SK-N-SH treated with all-trans-retinoic acid at 6 μM for 48 hours (cell line): ENCODE data around the gene DTNB.

ENCODE experiments used
- ARNTL ChIP-seq: fragments of 450-650 bp; formaldehyde crosslinking; IDR thresholded peaks from 2 replicates; pipeline ENCODE4 v1.5.0; 2020; ENCODE audit warnings: low read depth, mild to moderate bottlenecking, moderate library complexity, borderline replicate concordance
- CSDC2 ChIP-seq: fragments of 250-450 bp; sonication (Bioruptor Pico); IDR thresholded peaks from 2 replicates; pipeline ENCODE4 v1.5.0; 2020; ENCODE audit warnings: mild to moderate bottlenecking, moderate library complexity
- CSRNP3 ChIP-seq: fragments of 250-450 bp; sonication (Bioruptor Pico); IDR thresholded peaks from 2 replicates; pipeline ENCODE4 v1.5.1; 2021; ENCODE audit warnings: mild to moderate bottlenecking, moderate library complexity
- GLIS3 ChIP-seq: fragments of 250-450 bp; sonication (Bioruptor Pico); IDR thresholded peaks from 2 replicates; pipeline ENCODE4 v1.5.0; 2020; ENCODE audit warnings: mild to moderate bottlenecking, moderate library complexity
- ISL1 ChIP-seq: fragments of 250-450 bp; sonication (Bioruptor Pico); IDR thresholded peaks from 2 replicates; pipeline ENCODE4 v2.1.2; 2022; ENCODE audit warnings: mild to moderate bottlenecking, moderate library complexity
- PATZ1 ChIP-seq: fragments of 250-450 bp; sonication (Bioruptor Pico); IDR thresholded peaks from 2 replicates; pipeline ENCODE4 v1.8.0; 2020; ENCODE audit warnings: mild to moderate bottlenecking, moderate library complexity, borderline replicate concordance
- PPARA ChIP-seq: fragments of 250-450 bp; sonication (Bioruptor Pico); IDR thresholded peaks from 2 replicates; pipeline ENCODE4 v1.5.0; 2020; ENCODE audit warnings: mild to moderate bottlenecking, borderline replicate concordance
- RARB ChIP-seq: fragments of 250-450 bp; sonication (Bioruptor Pico); IDR thresholded peaks from 2 replicates; pipeline ENCODE4 v1.8.0; 2021; ENCODE audit warnings: mild to moderate bottlenecking, moderate library complexity
- SNAI2 ChIP-seq: fragments of 250-450 bp; sonication (Bioruptor Pico); IDR thresholded peaks from 2 replicates; pipeline ENCODE4 v1.5.0; 2020; ENCODE audit warnings: mild to moderate bottlenecking, moderate library complexity
- TCF4 ChIP-seq: fragments of 250-450 bp; sonication (Bioruptor Pico); IDR thresholded peaks from 2 replicates; pipeline ENCODE4 v1.8.0; 2021; ENCODE audit warnings: mild to moderate bottlenecking, moderate library complexity, borderline replicate concordance
- TOX ChIP-seq: fragments of 250-450 bp; sonication (Bioruptor Pico); IDR thresholded peaks from 2 replicates; pipeline ENCODE4 v1.8.0; 2021; ENCODE audit warnings: mild to moderate bottlenecking, moderate library complexity, borderline replicate concordance
- ZC3H10 ChIP-seq: fragments of 250-450 bp; sonication (Bioruptor Pico); IDR thresholded peaks from 2 replicates; pipeline ENCODE4 v1.5.1; 2021; ENCODE audit warnings: mild to moderate bottlenecking, moderate library complexity
- ZFP3 ChIP-seq: fragments of 250-450 bp; sonication (Bioruptor Pico); IDR thresholded peaks from 2 replicates; pipeline ENCODE4 v1.5.0; 2020; ENCODE audit warnings: mild to moderate bottlenecking, moderate library complexity
- TF ChIP-seq, protein P1 (sequence below): fragments of 250-450 bp; sonication (Bioruptor Pico); IDR thresholded peaks from 2 replicates; pipeline ENCODE4 v1.5.0; 2020; ENCODE audit warnings: mild to moderate bottlenecking, moderate library complexity

- TF ChIP-seq ZFP3 (CRISPR knock-in tag) (no peak), CSDC2 (CRISPR knock-in tag) (no peak), PATZ1 (CRISPR knock-in tag) (no peak), CSRNP3 (CRISPR knock-in tag) (no peak), TOX (CRISPR knock-in tag) (no peak), ZC3H10 (CRISPR knock-in tag) (no peak), ARNTL (no peak), PPARA (CRISPR knock-in tag) (no peak), ISL1 (no peak), RARB (CRISPR knock-in tag) (no peak), GLIS3 (CRISPR knock-in tag) (no peak), TCF4 (CRISPR knock-in tag) (no peak), SNAI2 (CRISPR knock-in tag) (no peak)
- TF ChIP-seq, protein P1, sequence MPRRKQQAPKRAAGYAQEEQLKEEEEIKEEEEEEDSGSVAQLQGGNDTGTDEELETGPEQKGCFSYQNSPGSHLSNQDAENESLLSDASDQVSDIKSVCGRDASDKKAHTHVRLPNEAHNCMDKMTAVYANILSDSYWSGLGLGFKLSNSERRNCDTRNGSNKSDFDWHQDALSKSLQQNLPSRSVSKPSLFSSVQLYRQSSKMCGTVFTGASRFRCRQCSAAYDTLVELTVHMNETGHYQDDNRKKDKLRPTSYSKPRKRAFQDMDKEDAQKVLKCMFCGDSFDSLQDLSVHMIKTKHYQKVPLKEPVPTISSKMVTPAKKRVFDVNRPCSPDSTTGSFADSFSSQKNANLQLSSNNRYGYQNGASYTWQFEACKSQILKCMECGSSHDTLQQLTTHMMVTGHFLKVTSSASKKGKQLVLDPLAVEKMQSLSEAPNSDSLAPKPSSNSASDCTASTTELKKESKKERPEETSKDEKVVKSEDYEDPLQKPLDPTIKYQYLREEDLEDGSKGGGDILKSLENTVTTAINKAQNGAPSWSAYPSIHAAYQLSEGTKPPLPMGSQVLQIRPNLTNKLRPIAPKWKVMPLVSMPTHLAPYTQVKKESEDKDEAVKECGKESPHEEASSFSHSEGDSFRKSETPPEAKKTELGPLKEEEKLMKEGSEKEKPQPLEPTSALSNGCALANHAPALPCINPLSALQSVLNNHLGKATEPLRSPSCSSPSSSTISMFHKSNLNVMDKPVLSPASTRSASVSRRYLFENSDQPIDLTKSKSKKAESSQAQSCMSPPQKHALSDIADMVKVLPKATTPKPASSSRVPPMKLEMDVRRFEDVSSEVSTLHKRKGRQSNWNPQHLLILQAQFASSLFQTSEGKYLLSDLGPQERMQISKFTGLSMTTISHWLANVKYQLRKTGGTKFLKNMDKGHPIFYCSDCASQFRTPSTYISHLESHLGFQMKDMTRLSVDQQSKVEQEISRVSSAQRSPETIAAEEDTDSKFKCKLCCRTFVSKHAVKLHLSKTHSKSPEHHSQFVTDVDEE (CRISPR knock-in tag), result no peak
Measured at GRCh38 chr2:25331686-25332365, 341.6 kb downstream of the DTNB start.
